ENCODE results near the gene ILK. TPM values are rescaled to one million over a fixed set of nuclear protein-coding genes. Genes with fewer than 3 reads are reported as not detected.

The ILK gene
- total RNA-seq, 4 donors from 2014 or later, result 159 to 211 (median 169) TPM

DNA sequence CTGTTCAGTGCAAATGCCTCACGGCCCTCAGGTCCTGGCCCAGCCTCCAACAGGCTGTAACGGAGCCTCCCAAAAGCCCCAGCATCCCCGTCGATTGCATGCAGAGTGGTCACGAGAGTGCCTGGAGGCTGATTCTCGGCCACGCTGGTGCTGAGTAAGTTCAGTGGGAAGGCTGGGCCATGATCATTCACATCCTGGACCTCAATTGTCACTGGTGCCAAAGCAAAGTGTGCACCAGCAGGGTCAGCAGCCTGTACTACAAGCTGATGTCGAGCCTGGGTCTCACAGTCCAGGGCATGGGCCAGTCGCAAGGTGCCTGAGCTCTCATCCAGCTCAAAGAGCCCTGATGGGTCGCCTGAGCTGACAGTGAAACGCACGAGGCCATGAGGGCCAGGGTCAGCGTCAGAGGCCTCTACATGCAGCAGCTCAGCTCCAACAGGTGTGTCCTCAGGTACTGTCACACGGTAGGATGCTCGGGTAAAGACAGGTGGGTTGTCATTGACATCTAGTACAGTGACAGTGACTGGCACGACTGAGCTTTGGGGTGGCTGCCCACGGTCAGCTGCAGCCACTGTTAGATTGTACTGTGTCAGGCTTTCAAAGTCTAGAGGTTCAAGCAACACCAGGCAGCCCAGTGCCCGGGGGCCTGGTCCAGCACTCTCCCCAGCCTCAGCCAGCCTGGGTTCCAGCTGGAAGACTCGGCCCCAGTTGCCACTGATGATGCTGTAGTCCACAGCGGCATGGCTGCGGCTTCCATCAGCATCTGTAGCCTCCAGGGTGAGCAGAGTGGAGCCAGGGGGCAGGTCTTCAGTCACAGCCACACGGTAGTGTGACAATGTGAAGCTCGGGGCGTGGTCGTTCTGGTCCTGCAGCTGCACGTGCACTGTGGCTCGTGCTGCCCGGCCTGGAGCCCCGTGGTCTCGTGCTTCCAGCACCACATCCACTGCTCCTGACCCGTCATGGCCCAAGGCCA is 20.1 kb downstream of the ILK start:
- TF ChIP-seq, protein P1, sequence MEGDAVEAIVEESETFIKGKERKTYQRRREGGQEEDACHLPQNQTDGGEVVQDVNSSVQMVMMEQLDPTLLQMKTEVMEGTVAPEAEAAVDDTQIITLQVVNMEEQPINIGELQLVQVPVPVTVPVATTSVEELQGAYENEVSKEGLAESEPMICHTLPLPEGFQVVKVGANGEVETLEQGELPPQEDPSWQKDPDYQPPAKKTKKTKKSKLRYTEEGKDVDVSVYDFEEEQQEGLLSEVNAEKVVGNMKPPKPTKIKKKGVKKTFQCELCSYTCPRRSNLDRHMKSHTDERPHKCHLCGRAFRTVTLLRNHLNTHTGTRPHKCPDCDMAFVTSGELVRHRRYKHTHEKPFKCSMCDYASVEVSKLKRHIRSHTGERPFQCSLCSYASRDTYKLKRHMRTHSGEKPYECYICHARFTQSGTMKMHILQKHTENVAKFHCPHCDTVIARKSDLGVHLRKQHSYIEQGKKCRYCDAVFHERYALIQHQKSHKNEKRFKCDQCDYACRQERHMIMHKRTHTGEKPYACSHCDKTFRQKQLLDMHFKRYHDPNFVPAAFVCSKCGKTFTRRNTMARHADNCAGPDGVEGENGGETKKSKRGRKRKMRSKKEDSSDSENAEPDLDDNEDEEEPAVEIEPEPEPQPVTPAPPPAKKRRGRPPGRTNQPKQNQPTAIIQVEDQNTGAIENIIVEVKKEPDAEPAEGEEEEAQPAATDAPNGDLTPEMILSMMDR (IDR thresholded peaks at IDR 0.05), result no peak
- TF ChIP-seq POLR2AphosphoS5 (IDR thresholded peaks at IDR 0.05) (no peak), POLR2A (IDR thresholded peaks at IDR 0.05) (no peak), EP300 (IDR thresholded peaks at IDR 0.05; ENCODE audit: low read depth) (no peak)
- in situ Hi-C loops (cut with MboI; ENCODE audit: low pct_ligation_motif_present in 1 of 4, low pct_unique_long_range_greater_than_20kb in 1 of 4, low sequenced_read_pairs in 3 of 4), result no loop called here
- no peaks in the 10 kb centered on the region for H3K27me3 ChIP-seq
- DNase-seq, result no peak
- no peak overlapping the region for H3K27ac ChIP-seq
- H3K36me3 ChIP-seq, result no peaks in the 10 kb centered on the region
- 85% methylated on average over 28 of the region's 31 CpGs; no CpG with 5 or more reads in 1 of the 2 donors for WGBS, 2 donors (ENCODE audit: low coverage in 1 of 2)
- no peaks in the 10 kb centered on the region for H3K9me3 ChIP-seq
- intact Hi-C loops (cut with DNase I; ENCODE audit: low total_unique reads), result no loop called here
- H3K4me1 ChIP-seq, result peaks cover 0 to 6% (median 3%) of the 10 kb centered on the region in 4 donors
- no peak overlapping the region for H3K4me3 ChIP-seq

DNA sequence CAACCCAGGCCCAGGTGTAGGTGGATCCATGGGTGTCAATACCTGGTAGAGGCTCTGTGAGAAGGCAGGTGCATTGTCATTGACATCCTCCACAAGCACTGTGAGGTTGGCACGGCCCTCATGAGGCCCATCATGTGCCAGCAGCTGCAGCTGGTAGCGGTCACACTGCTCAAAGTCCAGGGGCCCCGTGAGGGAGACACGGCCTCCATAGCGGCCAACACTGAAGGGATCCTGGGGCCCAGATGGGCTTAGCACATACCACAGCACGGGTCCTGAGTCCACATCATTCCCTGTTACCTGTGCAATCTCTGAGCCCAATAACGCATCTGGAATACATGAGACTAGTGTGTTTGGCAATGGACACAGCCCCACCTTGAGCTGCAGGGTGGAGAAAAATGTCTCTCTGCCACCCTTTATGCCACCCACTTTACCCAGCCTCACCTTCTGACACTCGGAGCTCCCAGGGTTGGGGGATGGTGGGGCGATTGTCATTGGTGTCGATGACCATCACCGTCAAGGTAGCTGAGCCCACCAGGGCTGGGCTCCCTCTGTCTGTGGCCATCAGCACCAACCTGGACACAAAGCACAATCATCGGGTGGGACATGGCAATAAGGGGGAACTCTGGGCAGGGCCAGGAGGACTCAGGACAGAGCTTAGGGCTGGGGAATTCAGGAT is 21.7 kb downstream of the ILK start:
- intact Hi-C loops (cut with DNase I; ENCODE audit: low total_unique reads), result no loop called here
- H3K9me3 ChIP-seq, result no peaks in the 10 kb centered on the region

DNA sequence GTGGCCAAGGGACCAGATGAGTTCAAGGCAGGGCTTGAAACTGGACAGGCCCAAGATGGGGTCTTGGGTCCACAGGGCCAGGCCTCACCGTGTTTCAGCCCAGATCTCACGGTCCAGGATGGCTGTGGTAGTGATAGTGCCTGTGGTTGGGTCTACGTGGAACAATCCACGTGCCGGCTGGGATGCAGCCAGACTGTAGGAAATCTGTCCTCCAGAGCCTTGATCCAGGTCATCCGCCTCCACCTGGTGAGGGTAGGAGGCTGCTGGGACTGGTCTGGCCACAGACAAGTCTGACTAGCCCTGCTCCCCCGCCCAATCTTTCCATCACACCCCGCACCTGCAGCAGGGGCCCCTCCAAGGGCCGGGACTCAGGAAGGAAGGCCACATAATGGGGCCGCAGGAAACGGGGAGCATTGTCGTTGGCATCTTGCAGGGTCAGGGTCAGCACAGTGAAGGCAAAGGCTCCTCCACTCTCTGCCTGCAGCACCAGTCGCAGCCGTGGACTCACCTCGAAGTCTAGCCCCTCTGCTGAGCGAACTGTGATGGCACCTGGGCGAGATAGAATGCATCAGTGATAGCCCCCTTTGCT is 22.4 kb downstream of the ILK start:
- Histone ChIP-seq H3K27me3 (no peaks in the 10 kb centered on the region), H3K4me3 (no peak overlapping the region), H3K36me3 (no peaks in the 10 kb centered on the region), H3K4me1 (no peaks in the 10 kb centered on the region), H3K9me3 (no peaks in the 10 kb centered on the region), H3K27ac (no peak overlapping the region)
- in situ Hi-C loops (cut with MboI; ENCODE audit: low pct_ligation_motif_present in 1 of 4, low pct_unique_long_range_greater_than_20kb in 1 of 4, low sequenced_read_pairs in 3 of 4), result no loop called here
- 97 to 100% methylated on average over 3 to 11 of the region's 17 CpGs for WGBS, 2 donors (ENCODE audit: low coverage in 1 of 2)
- TF ChIP-seq POLR2AphosphoS5 (IDR thresholded peaks at IDR 0.05) (no peak), EP300 (IDR thresholded peaks at IDR 0.05; ENCODE audit: low read depth) (no peak), POLR2A (IDR thresholded peaks at IDR 0.05) (no peak)
- TF ChIP-seq, protein P1 (IDR thresholded peaks at IDR 0.05), result no peak
- intact Hi-C loops (cut with DNase I; ENCODE audit: low total_unique reads), result no loop called here
- DNase-seq, result no peak

More for the DNA sequence above, 21.7 kb downstream of the ILK start:
- H3K27ac ChIP-seq, result no peak overlapping the region
- WGBS, 2 donors (ENCODE audit: low coverage in 1 of 2), result 81 to 87% methylated on average over 6 to 11 of the region's 12 CpGs
- no peaks in the 10 kb centered on the region for H3K4me1 ChIP-seq
- H3K27me3 ChIP-seq, result no peaks in the 10 kb centered on the region
- in situ Hi-C loops (cut with MboI; ENCODE audit: low pct_ligation_motif_present in 1 of 4, low pct_unique_long_range_greater_than_20kb in 1 of 4, low sequenced_read_pairs in 3 of 4), result no loop called here
- TF ChIP-seq, protein P1 (IDR thresholded peaks at IDR 0.05), result no peak
- no peak for TF ChIP-seq POLR2A (IDR thresholded peaks at IDR 0.05)
- no peak for TF ChIP-seq EP300 (IDR thresholded peaks at IDR 0.05; ENCODE audit: low read depth)
- no peak for TF ChIP-seq POLR2AphosphoS5 (IDR thresholded peaks at IDR 0.05)
- no peak for DNase-seq
- H3K4me3 ChIP-seq, result no peak overlapping the region
- no peaks in the 10 kb centered on the region for H3K36me3 ChIP-seq
